Common myeloid progenitor, CD34-positive (primary cell): ENCODE measurements around the gene TCHP.
"Not testable (repeated sequence)": the region's sequence is repeated elsewhere in the genome, so short reads cannot be mapped to it uniquely, and the experiment has no call there.

ENCODE experiments used
- CTCF ChIA-PET: fragments of 350-600 bp; sonication (Branson Sonifier 250); formaldehyde crosslinking; loops from one replicate; lab custom pipeline; 2021; ENCODE audit warnings: antibody characterized with exemption; lab: Charles Lee
- POLR2A ChIA-PET: fragments of 350-600 bp; sonication (Branson Sonifier 250); formaldehyde crosslinking; loops from one replicate; lab custom pipeline; 2021; ENCODE audit warnings: antibody characterized with exemption; lab: Charles Lee
- DNase-seq, 3 donors: peaks; one replicate each; pipeline versions ENCODE4 v3.0.0 to v3.0.0-alpha.2; 2013
- H3K27ac ChIP-seq, 2 experiments: 1 replicate in 1 of 2; 2 replicates in 1 of 2; pipeline ENCODE4 v1.7.0; 2013; ENCODE audit warnings: inconsistent platforms in 2 of 2, low read length in 2 of 2, mild to moderate bottlenecking in 2 of 2, low read depth in 1 of 2, moderate library complexity in 1 of 2; ENCODE audit not compliant: severe bottlenecking in 2 of 2, insufficient read depth in 1 of 2, poor library complexity in 1 of 2
- H3K27me3 ChIP-seq, 5 experiments: replicated peaks in 2 of 5; 1 replicate in 3 of 5; 2 replicates in 2 of 5; pipeline versions ENCODE4 v1.6.1 to v1.7.0; 2013; ENCODE audit warnings: low read length in 4 of 5, mild to moderate bottlenecking in 2 of 5, moderate library complexity in 2 of 5, inconsistent platforms in 1 of 5; ENCODE audit not compliant: insufficient read depth in 5 of 5, control insufficient read depth in 4 of 5
- H3K36me3 ChIP-seq, 4 experiments: 1 replicate in 2 of 4; 2 replicates in 2 of 4; pipeline versions ENCODE4 v1.6.1 to v1.7.0; 2013; ENCODE audit warnings: low read length in 3 of 4, control low read depth in 1 of 4, mild to moderate bottlenecking in 1 of 4; ENCODE audit not compliant: control insufficient read depth in 4 of 4, insufficient read depth in 4 of 4
- H3K4me1 ChIP-seq, 4 experiments: 1 replicate in 3 of 4; 2 replicates in 1 of 4; pipeline versions ENCODE4 v1.6.1 to v1.7.1; 2013; ENCODE audit warnings: low read length in 3 of 4, mild to moderate bottlenecking in 3 of 4, control low read depth in 1 of 4, inconsistent platforms in 1 of 4, moderate library complexity in 1 of 4; ENCODE audit not compliant: control insufficient read depth in 4 of 4, insufficient read depth in 4 of 4; ENCODE audit errors: control extremely low read depth in 1 of 4
- H3K4me3 ChIP-seq, 7 experiments: 1 replicate in 4 of 7; 2 replicates in 3 of 7; pipeline versions ENCODE4 v1.5.1 to v1.7.0; 2013; ENCODE audit warnings: mild to moderate bottlenecking in 7 of 7, low read length in 6 of 7, moderate library complexity in 6 of 7, inconsistent platforms in 2 of 7, low read depth in 2 of 7, control low read depth in 1 of 7; ENCODE audit not compliant: insufficient read depth in 4 of 7, control insufficient read depth in 1 of 7; ENCODE audit errors: extremely low read depth in 1 of 7
- H3K9me3 ChIP-seq, 5 experiments: 1 replicate in 4 of 5; 2 replicates in 1 of 5; pipeline versions ENCODE4 v1.6.1 to v1.7.1; 2013; ENCODE audit warnings: low read length in 4 of 5, mild to moderate bottlenecking in 2 of 5, inconsistent platforms in 1 of 5, low read depth in 1 of 5, moderate library complexity in 1 of 5; ENCODE audit not compliant: control insufficient read depth in 4 of 5, insufficient read depth in 2 of 5; ENCODE audit errors: control extremely low read depth in 1 of 5
- whole genome bisulfite sequencing: methylation state at CpG from one replicate; pipeline ENCODE4 v1.1.5; 2013; ENCODE audit not compliant: insufficient coverage; 5-methylcytosine and 5-hydroxymethylcytosine counted together

TCHP gene

DNA sequence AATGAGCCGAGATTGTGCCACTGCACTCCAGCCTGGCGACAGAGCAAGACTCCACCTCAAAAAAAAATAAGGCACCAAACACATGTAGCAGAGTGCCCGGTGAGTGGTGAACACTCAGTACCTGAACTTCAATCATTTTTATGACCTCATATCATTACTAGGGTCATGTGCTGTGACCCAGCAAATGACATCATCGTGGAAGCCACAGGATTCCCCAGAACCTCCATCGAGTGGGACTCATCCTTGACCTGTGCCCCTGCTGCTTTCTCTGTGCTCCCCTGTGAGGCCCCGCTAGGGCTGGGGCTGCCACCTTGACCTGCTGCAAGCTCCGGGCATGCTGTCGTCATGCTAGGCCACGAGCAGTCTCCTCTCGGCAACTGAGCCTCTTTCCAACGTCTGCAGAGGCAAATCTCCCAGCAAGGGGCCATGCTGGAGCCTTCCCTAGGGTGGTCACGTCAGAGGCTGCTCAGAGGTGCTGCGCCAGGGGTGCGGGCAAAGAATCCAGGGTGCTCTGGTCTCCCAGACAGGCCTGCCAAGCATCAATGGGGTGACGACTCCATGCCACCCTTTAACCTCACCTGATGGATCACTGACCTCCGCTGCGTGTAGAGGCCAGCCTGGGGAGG is 38.3 kb upstream of the TCHP start:
- no peaks in the 10 kb centered on the region for H3K9me3 ChIP-seq
- POLR2A ChIA-PET = no interaction called here
- H3K27me3 ChIP-seq = no peaks in the 10 kb centered on the region
- no peak for DNase-seq
- H3K36me3 ChIP-seq = peaks cover 3 to 16% (median 12%) of the 10 kb centered on the region in 4 experiments
- CTCF ChIA-PET = interaction anchor here (0.5 to 8.3 kb wide), 2 partner anchors 9 to 34 kb away, joined by 3 to 47 read pairs; no protein-coding TSS in a partner anchor
- peaks cover 0 to 12% (median 0%) of the 10 kb centered on the region in 4 experiments for H3K4me1 ChIP-seq
- 94% methylated on average over 17 of the region's 17 CpGs for WGBS
- no peak overlapping the region for H3K27ac ChIP-seq
- no peak overlapping the region for H3K4me3 ChIP-seq

DNA sequence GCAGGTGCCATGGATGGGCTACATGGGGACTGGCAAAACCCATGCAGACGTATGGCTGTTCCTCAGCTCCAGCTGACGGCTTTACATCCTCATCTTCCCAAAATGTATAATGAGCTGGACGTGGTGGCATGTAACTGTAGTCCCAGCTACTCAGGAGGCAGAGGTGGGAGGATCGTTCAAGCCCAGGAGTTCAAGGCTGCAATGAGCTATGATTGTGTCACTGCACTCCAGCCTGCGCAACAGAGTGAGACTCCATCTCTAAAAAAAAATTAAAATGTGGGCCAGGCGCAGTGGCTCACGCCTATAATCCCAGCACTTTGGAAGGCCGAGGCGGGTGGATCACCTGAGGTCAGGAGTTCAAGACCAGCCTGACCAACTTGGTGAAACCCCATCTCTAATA is 37.6 kb upstream of the TCHP start:
- 98% methylated on average over 4 of the region's 9 CpGs for WGBS
- CTCF ChIA-PET = interaction anchor here (8.3 kb wide), 1 partner anchor 9 kb away, joined by 47 read pairs; no protein-coding TSS in a partner anchor
- POLR2A ChIA-PET = interaction anchor here (0.6 kb wide), 1 partner anchor 200 kb away, joined by 4 read pairs; no protein-coding TSS in a partner anchor

DNA sequence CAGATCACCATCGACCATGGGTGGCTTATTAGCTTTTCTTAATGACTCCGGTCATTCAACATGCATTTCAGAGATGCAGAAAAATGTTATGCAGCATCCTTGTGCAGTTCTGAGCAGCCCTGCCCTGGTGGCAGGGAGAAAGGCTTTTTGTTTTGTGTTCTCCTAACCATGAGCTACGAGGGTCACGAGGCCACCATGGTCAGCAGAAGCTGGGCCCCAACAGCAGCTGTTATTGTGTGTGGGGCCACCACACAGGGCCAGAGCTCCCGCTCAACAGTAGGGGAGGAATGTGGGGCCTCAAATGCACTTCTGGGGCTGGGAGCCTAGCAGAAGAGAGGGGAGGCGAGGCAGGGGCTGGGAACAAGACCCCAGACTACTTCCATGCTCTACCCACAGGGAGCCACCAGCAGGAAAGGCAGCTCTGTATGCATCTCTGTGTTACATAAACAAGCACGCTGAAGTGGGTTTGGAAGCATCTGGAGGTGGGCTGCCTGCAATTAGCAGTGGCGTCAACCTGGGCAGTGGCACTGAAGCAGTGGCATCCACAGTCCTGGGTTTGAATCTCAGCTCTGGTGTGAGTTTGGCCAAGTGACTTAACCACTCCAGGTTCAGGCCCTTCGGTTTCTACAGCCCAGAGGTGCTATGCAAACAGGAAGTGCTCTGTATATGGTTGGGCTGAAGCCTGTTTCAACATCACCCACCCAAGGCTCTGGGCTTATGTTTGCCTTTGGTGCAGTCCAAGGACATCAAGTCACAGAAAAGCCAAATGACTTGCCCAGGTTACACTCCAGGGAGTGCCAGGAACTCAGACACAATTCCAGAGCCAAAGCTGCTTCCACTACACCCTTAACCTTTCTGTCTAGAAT is 36.0 kb upstream of the TCHP start:
- DNase-seq = no peak
- Histone ChIP-seq H3K27ac (no peak overlapping the region), H3K4me3 (no peak overlapping the region), H3K4me1 (peaks cover 0 to 12% (median 0%) of the 10 kb centered on the region in 4 experiments), H3K36me3 (peaks cover 0 to 8% (median 3%) of the 10 kb centered on the region in 4 experiments), H3K9me3 (no peaks in the 10 kb centered on the region), H3K27me3 (no peaks in the 10 kb centered on the region)
- CTCF ChIA-PET = interaction anchor here (0.8 to 8.3 kb wide), 4 partner anchors 11 to 64 kb away, joined by 3 to 47 read pairs (median 4); no protein-coding TSS in a partner anchor
- POLR2A ChIA-PET = no interaction called here
- WGBS = 85% methylated on average over 8 of the region's 9 CpGs

More for the DNA sequence above, 37.6 kb upstream of the TCHP start:
- H3K27ac ChIP-seq, H3K4me3 ChIP-seq, H3K9me3 ChIP-seq, H3K27me3 ChIP-seq, DNase-seq: not testable (repeated sequence)
- H3K36me3 ChIP-seq = peaks cover 0 to 10% (median 7%) of the 10 kb centered on the region in 4 experiments
- H3K4me1 ChIP-seq = peaks cover 0 to 12% (median 0%) of the 10 kb centered on the region in 4 experiments

DNA sequence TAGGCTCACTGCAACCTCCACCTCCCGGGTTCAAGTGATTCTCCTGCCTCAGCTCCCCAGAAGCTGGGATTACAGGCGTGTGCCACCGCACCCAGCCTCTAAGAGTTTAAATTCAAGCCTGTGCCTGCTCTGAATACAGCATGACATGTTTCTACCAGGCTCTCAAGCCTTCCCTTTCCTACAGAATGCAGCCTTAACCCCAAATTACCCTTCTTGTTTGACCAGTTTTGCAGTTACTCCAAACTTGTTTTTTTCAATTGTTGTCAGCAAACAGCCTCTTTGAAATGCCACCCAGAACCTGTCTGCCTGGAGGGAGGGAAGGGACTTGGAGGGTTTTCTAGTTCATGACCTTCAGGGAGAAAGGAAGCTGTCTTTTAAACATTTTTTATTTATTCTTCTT is 35.2 kb upstream of the TCHP start:
- peaks cover 0 to 8% (median 3%) of the 10 kb centered on the region in 4 experiments for H3K36me3 ChIP-seq
- no peak overlapping the region for H3K4me3 ChIP-seq
- ChIA-PET CTCF (interaction anchor here (8.3 kb wide), 1 partner anchor 12 kb away, joined by 47 read pairs; no protein-coding TSS in a partner anchor), POLR2A (no interaction called here)
- no peaks in the 10 kb centered on the region for H3K9me3 ChIP-seq
- H3K27ac ChIP-seq = no peak overlapping the region
- WGBS = 86% methylated on average over 3 of the region's 3 CpGs
- H3K27me3 ChIP-seq = no peaks in the 10 kb centered on the region
- DNase-seq = no peak
- peaks cover 0 to 12% (median 0%) of the 10 kb centered on the region in 4 experiments for H3K4me1 ChIP-seq

DNA sequence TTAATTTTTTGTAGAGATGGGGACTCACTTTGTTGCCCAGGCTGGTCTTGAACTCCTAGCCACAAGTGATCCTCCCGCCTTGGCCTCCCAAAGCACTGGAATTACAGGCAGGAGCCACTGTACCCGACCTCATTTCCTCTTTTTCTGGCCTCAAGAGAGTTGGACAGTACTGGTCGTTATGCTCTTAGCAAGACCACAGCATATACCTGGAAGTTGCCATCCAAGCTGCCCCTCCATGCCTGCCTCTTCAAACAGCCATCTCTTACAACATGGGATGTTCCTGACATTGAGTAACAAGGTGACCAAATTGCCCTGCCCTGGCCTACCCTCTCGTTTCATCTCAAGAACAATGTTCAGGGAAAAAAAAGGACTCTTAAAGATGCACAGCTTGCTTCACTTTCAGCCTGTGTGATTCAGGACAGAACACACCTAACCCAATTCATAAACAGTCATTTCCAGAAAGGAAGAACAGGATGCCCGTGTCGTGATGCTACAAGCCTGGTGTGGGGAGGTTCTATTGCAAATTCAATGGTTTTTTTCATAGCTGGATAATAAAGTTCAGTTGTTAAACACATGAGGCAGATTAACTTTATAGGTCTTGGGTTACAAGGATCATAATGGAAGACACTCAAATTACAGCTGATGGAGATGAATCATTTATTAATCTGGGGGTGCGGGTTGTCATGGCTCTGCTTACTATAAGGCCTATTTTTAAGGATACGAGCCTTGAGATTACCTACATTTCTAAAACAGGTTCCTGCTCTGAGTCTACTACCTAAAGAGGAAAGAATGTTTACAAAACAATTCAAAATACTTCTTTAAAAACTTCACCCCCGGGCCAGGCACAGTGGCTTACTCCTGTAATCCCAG is 31.7 kb upstream of the TCHP start:
- H3K27me3 ChIP-seq = no peaks in the 10 kb centered on the region
- H3K27ac ChIP-seq = no peak overlapping the region
- CTCF ChIA-PET = interaction anchor here (0.6 to 8.3 kb wide), 3 partner anchors 15 to 1341 kb away, joined by 3 to 47 read pairs (median 3); no protein-coding TSS in a partner anchor
- WGBS = 94% methylated on average over 7 of the region's 9 CpGs
- DNase-seq = no peak
- H3K4me1 ChIP-seq = peaks cover 0 to 29% (median 0%) of the 10 kb centered on the region in 4 experiments
- peaks cover 0 to 5% (median 2%) of the 10 kb centered on the region in 4 experiments for H3K36me3 ChIP-seq
- POLR2A ChIA-PET = interaction anchor here (0.9 kb wide), 1 partner anchor 10 kb away, joined by 3 read pairs; no protein-coding TSS in a partner anchor
- no peaks in the 10 kb centered on the region for H3K9me3 ChIP-seq
- no peak overlapping the region for H3K4me3 ChIP-seq

DNA sequence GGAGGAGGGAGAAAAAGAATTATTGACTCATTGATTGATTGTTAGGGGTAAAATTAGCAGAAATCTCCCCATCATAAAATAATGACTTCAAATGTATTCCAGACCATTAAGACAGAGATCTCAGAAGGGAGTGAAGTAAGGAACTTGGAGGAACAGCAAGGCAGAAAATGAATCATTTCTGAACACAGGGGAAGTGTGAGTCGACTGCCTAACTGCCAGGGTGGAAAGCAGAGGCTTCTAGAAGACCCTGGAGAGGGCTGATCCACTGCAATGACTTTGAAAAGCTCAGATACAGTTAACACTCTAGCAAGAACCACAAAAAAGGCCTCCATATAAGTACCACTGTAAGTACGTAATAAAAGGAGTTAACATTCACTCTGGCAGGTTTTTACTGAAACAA is 29.4 kb upstream of the TCHP start:
- Histone ChIP-seq H3K36me3 (peaks cover 0 to 5% (median 2%) of the 10 kb centered on the region in 4 experiments), H3K9me3 (no peaks in the 10 kb centered on the region), H3K27me3 (no peaks in the 10 kb centered on the region), H3K4me1 (peaks cover 0 to 18% (median 0%) of the 10 kb centered on the region in 4 experiments), H3K27ac (no peak overlapping the region), H3K4me3 (no peak overlapping the region)
- POLR2A ChIA-PET = no interaction called here
- no peak for DNase-seq
- WGBS = 56% methylated on average over 1 of the region's 2 CpGs
- CTCF ChIA-PET = no interaction called here
